SH-SY5Y (cell line): ENCODE measurements around the gene BMP5.

Experiments
- GATA2 ChIP-seq: IDR thresholded peaks from 2 replicates; pipeline ENCODE4 v1.6.1; 2011; ENCODE audit warnings: mild to moderate bottlenecking, low read depth, low read length
- GATA3 ChIP-seq: IDR thresholded peaks from 2 replicates; pipeline ENCODE4 v1.6.1; 2011; ENCODE audit warnings: low read depth, mild to moderate bottlenecking, low read length, moderate library complexity

DNA sequence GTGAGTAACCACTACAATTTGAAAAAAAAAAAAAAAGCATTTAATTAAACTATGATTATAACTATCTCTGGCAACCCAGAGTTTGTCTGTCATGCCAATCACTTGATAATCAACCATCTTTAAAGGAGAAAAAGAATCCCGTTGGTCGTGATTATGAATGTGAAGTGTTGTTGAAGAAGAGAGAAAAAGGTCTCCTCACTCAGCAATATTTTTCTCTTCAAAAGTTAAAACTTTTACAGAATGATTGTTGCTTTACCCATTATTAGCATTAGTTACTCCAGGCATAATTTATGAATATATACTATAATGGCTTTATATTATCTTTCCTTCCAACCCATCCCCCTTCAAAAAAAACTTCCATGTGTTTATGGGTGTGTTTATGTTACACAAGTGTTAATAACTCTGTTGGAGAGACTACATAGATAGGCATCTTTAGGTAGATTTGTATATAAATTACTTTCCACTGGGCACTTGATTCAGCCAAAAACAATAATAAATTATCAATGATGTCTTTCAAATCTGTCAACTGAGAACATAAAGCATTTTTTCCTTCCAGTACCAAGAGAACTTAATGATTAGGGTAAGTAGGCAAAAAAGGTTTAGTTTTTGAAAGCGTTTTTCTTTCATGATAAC, 5.1 kb downstream of the BMP5 start:
- TF ChIP-seq GATA2 (no peak), GATA3 (no peak)
